ENCODE results near the gene DNAH2. TPM values are rescaled to one million over a fixed set of nuclear protein-coding genes. Genes with fewer than 3 reads are reported as not detected.

DNAH2 gene
- total and polyA plus RNA-seq, 2 donors (not counting 3 experiments of a cell fraction or from before 2014, with no cell fraction given) = 0.10 to 0.11 TPM

GRCh38 chr17:7864995-7865650 is 147.6 kb downstream of the DNAH2 start:
- Histone ChIP-seq H2AFZ (ENCODE audit: low read depth, low read length) (no peak overlapping the region), H3K9me1 (replicated peaks; ENCODE audit: control insufficient read depth, extremely low read depth, insufficient read depth, low read length) (no peaks in the 10 kb centered on the region), H4K20me1 (replicated peaks; ENCODE audit: control insufficient read depth, extremely low read depth, insufficient read depth, low read length) (peaks cover 2% of the 10 kb centered on the region), H3K9ac (replicated peaks; ENCODE audit: extremely low read depth, insufficient read depth, low read length) (no peak overlapping the region), H3K4me3 (replicated peaks in 1 of 3; ENCODE audit: insufficient read depth in 1 of 3, low read depth in 1 of 3, low read length in 3 of 3) (no peak overlapping the region), H3K27me3 (ENCODE audit: control insufficient read depth in 2 of 2, insufficient read depth in 2 of 2, low read length in 2 of 2) (no peaks in the 10 kb centered on the region), H3K27ac (ENCODE audit: insufficient read depth, low read depth, low read length) (no peak overlapping the region), H3K4me2 (ENCODE audit: insufficient read depth, low read length) (no peak overlapping the region), H3K9me3 (replicated peaks; ENCODE audit: control insufficient read depth, insufficient read depth, low read length) (no peaks in the 10 kb centered on the region), H3K79me2 (ENCODE audit: control insufficient read depth, insufficient read depth, low read length) (no peaks in the 10 kb centered on the region), H3K36me3 (ENCODE audit: control insufficient read depth in 2 of 2, extremely low read depth in 1 of 2, insufficient read depth in 2 of 2, low read length in 2 of 2) (peaks cover 2 to 3% of the 10 kb centered on the region in 2 experiments), H3K4me1 (ENCODE audit: control insufficient read depth, extremely low read depth, insufficient read depth, low read length) (no peaks in the 10 kb centered on the region)
- ChIA-PET POLR2A (no interaction called here), CTCF (interaction anchor here (1.0 to 5.2 kb wide), 7 partner anchors 8 to 125 kb away, joined by 3 to 58 read pairs (median 7); partner anchors contain the start of gene NAA38)
- no peak for DNase-seq (ENCODE audit: low read depth, low spot score)
- dilution Hi-C loops (cut with MboI; ENCODE audit: extremely low pct_ligation_motif_present, low sequenced_read_pairs) (no loop called here), intact Hi-C loops (cut with micrococcal nuclease) (no loop called here)
- TF ChIP-seq CTCF (IDR thresholded peaks at IDR 0.05; ENCODE audit: extremely low read depth in 1 of 2, insufficient read depth in 1 of 2, low read depth in 1 of 2, low read length in 2 of 2) (no peak), POLR2A (IDR thresholded peaks at IDR 0.05; ENCODE audit: low read depth, low read length) (no peak), FOS (IDR thresholded peaks at IDR 0.05; ENCODE audit: borderline replicate concordance, insufficient read depth, low read length) (no peak), GATA2 (IDR thresholded peaks at IDR 0.05; ENCODE audit: insufficient read depth, insufficient read length, low read depth, low read length) (no peak), MYC (IDR thresholded peaks at IDR 0.05; ENCODE audit: low read depth, low read length) (no peak), POLR2AphosphoS5 (IDR thresholded peaks at IDR 0.05; ENCODE audit: insufficient read depth, low read depth, low read length) (no peak), MAX (IDR thresholded peaks at IDR 0.05; ENCODE audit: insufficient read depth, insufficient read length) (no peak), JUN (IDR thresholded peaks at IDR 0.05; ENCODE audit: borderline replicate concordance, insufficient read depth, insufficient read length, low read depth) (no peak), EZH2 (IDR thresholded peaks at IDR 0.05; ENCODE audit: borderline replicate concordance, low read depth, low read length, severe bottlenecking) (no peak)
- FAIRE-seq = no peak
- BruUV-seq (replicated peaks) = no TSS peak
